GM08714 (cell line): Measurements from ENCODE around the gene TPSAB1.
"Not testable (repeated sequence)": the region's sequence is repeated elsewhere in the genome, so short reads cannot be mapped to it uniquely, and the experiment has no call there.

Experiments
- H3K4me3 ChIP-seq: fragments of 200-500 bp; sonication (Bioruptor generic); 2 replicates; pipeline ENCODE4 v1.5.1; 2014; ENCODE audit warnings: mild to moderate bottlenecking, low read length, inconsistent platforms
- ZNF274 ChIP-seq: IDR thresholded peaks from 2 replicates; pipeline ENCODE4 v1.6.1; 2012; ENCODE audit warnings: mild to moderate bottlenecking, low read depth, low read length

TPSAB1 gene

GRCh38 chr16:1225051-1225451 lies 15.5 kb upstream of the TPSAB1 start, which contains the start of gene TPSG1:
Gene TPSG1, minus strand, starts transcription at chr16:1225268. Its CDS starts 16 bp downstream, at chr16:1225252.
- TF ChIP-seq ZNF274 = no peak

DNA sequence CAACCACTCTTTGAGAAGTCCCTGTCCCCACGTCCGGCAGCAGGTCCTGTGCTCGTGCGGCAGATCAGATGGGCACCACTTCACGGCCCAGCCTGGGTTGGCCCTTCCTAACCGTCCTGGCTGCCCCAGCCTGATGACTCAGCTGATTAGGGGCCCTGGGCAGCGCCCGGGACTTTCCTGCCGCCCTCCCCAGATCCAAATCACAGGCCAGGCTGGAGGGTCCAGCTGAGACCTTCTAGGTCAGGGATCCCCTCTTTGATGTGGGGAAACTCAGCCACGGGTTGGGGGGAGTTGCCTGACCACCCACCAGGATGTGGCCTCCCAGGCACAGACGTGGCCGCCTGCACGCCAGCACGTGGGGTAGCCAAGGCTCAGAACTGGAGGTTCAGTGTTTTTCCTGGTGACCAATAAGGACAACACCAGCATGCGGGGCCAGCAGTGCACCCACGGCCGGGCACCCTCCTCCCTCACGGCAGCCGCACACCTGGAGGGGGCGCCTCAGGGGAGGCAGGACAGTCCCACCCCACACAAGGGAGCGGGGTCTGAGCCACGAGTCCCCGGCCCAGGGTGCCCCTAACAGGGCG lies 14.7 kb upstream of the TPSAB1 start:
- not testable (repeated sequence) for H3K4me3 ChIP-seq

More at GRCh38 chr16:1225051-1225451, 15.5 kb upstream of the TPSAB1 start, which contains the start of gene TPSG1:
- no peak within 1 kb of the TSS for H3K4me3 ChIP-seq

DNA sequence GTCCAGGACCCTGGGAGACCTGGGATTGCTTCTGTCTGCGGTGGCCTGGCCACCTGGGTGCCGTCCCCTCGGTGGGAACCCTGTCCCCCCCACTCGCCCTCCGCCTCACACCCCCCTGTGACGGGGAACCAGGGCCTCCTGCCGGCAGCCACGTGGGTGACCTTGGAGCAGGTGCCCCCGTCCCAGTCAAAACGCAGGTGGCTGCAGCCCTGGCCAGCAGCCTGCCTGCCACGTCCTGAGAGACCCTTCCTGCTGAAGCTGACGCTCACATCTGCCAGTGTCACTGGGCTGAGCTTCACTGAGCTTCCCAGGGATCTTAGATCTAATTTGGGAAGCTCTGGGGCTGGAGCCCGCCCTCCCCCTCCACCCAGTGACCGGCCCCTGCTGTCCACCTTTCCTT lies 13.8 kb upstream of the TPSAB1 start:
- not testable (repeated sequence) for H3K4me3 ChIP-seq

DNA sequence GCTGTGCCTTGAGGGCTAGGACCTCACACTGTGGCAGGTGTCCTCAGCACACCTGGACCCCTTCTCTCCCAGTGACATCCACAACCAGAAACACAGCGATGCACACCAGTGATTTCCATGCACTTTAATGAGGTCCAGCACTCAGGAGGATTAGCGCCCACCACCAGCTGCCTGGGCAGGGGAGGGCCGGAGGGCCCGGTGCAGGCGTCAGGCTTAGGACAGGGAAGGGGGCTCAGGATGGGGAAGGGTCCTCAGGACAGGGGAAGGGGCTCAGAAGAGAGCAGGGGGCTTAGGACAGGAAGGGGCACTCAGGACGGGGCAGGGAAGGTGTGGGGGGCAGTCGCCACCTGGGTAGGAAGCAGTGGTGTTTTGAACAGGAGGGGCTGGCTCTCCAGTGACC lies 12.3 kb upstream of the TPSAB1 start:
- not testable (repeated sequence) for H3K4me3 ChIP-seq

DNA sequence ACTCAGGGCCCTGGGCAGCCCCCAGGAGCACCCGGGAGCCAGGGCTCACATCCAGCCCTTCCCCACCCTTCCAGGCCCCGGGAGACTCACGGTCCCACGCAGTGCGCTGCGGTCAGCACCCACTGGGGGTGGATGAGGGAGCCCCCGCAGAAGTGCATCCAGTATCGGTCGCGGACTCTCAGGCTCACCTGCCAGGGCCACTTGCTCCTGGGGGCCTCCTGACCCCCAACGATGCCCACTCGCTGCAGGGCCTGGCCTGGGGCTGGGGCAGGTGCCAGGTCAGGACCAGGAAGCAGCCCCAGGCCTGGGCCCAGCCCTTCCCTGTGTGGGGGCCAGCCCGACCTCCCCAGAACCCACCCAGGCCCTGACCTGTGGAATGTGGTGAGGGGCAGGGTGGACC lies 11.0 kb upstream of the TPSAB1 start:
- not testable (repeated sequence) for H3K4me3 ChIP-seq

- H3K4me3 ChIP-seq = not testable (repeated sequence)
These were observed 10.4 kb upstream of the TPSAB1 start, which contains the start of gene TPSB2 for GRCh38 chr16:1230084-1230470. Gene TPSB2, minus strand, starts transcription at chr16:1230184. Its CDS starts 233 bp downstream, at chr16:1229951.

DNA sequence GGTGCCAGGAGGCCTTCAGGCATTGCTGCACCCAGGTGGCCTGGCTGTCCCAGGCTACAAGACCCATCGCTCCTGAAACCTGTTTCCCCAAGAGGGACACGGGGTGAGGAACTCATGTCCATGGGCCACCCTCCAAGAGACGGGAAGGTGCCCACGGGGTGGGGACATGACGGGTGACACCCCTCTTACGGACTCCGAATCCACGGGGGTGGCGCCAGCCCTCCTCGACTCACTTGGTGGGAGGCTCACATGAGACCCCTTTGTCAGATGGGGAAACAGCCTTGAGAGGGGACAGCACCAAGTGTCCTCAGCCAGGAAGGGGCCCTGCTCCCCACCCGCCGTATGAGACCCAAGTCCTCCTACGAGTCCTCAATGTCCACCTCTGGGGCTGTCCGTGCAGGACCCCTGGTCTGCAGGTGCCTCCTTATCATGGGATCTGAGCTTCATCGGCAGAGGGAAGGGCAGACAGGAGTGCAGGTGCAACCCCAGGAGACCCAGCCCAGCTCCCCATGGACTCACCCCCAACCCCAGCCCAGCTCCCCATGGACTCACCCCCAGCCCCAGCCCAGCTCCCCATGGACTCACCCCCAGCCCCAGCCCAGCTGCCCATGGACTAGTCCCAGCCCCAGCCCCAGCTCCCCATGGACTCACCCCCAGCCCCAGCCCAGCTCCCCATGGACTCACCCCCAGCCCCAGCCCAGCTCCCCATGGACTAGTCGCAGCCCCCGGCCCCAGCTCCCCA lies 9.9 kb upstream of the TPSAB1 start:
- not testable (repeated sequence) for H3K4me3 ChIP-seq

DNA sequence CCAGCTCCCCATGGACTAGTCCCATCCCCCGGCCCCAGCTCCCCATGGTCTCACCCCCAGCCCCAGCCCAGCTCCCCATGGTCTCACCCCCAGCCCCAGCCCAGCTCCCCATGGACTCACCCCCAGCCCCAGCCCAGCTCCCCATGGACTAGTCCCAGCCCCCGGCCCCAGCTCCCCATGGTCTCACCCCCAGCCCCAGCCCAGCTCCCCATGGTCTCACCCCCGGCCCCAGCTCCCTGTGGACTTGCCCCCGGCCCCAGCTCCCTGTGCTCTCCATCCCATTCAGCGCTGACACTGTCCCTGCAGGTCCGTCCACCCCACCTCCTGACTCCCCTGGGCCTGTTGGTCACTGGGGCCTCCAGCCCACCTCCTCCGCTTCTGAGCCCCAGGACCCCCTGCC lies 9.2 kb upstream of the TPSAB1 start:
- H3K4me3 ChIP-seq = not testable (repeated sequence)

GRCh38 chr16:1232049-1232748 lies 8.3 kb upstream of the TPSAB1 start:
- not testable (repeated sequence) for H3K4me3 ChIP-seq

GRCh38 chr16:1236659-1237058 lies 3.8 kb upstream of the TPSAB1 start:
- not testable (repeated sequence) for H3K4me3 ChIP-seq

- no peak for TF ChIP-seq ZNF274
- no peak overlapping the region for H3K4me3 ChIP-seq
These were observed 2.5 kb upstream of the TPSAB1 start for GRCh38 chr16:1237990-1238389.

DNA sequence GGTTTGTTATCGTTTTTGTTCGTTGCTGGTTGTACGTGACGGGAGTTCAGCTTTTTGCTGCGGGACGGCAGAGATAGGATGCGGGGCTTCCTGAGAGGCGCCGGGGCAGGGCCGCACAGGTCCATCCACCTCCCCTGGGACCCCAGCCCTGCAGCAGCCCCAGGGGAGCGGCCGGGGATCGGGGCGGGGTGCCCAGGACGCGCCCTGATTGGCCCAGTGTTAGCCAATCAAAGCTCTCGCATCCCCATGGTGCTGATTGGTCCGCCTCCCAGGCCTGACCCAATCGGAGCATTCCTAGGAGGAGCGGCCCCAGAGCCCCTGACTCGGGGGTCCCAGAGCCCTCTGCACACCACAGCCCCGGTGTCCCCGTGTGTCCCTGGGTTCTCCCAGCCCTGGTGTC lies 1.6 kb upstream of the TPSAB1 start:
- not testable (repeated sequence) for H3K4me3 ChIP-seq

- not testable (repeated sequence) for H3K4me3 ChIP-seq
These were observed 930 bp upstream of the TPSAB1 start for GRCh38 chr16:1239575-1239974.

DNA sequence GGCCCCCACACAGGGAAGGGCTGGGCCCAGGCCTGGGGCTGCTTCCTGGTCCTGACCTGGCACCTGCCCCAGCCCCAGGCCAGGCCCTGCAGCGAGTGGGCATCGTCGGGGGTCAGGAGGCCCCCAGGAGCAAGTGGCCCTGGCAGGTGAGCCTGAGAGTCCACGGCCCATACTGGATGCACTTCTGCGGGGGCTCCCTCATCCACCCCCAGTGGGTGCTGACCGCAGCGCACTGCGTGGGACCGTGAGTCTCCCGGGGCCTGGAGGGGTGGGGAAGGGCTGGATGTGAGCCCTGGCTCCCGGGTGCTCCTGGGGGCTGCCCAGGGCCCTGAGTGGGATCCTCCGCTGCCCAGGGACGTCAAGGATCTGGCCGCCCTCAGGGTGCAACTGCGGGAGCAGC lies 576 bp downstream of the TPSAB1 start:
- not testable (repeated sequence) for H3K4me3 ChIP-seq

DNA sequence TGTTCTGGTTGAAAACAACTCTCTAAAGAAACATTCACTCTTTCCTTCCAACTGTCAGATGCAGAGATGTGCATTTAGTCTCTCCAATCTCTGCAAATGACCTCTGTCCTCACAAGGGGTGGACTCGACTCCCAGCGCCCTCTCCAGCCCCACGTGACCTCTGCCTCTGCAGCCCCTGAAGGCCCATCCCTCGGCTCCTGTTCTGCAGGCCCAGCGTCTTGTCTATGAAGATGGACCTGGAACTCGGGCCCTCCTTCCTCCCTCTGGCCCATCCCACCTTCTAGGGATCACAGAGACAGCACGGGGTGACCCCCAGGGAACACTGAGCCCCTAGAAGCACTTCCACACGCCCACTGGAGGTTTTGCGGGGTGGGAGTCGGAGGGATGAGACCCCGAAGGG lies 2.9 kb downstream of the TPSAB1 start:
- not testable (repeated sequence) for H3K4me3 ChIP-seq

GRCh38 chr16:1243907-1244850 lies 3.7 kb downstream of the TPSAB1 start:
- H3K4me3 ChIP-seq = not testable (repeated sequence)
